NCI-H1694 treated with DMSO at 0.1 percent for 48 hours (cell line): ENCODE data around the gene VCX3B.
"Not testable (repeated sequence)": the region's sequence is repeated elsewhere in the genome, so short reads cannot be mapped to it uniquely, and the experiment has no call there.

Experiments used
- DNase-seq: peaks from one replicate; lab custom pipeline; 2025; lab: John Stamatoyannopoulos, UW

VCX3B gene

DNA sequence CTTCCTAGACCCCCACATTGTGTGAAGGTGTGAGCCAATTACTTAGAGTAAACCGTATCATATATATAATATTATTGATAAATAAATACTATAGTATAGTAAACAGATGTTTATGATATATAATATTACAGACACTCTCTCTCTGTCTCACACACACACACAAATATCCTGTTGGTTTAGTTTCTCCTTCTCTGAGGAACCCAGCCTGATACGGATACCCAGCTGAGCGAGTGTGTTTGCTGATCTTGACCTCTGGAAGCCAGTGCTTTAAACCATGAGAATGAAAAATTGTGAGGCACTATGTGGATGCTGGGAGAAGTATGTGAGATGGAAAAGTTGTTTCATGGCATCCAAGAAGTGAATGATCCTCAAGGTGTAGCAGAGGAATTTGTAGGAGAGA, at the start of gene VCX3B:
Gene VCX3B (plus strand): TSS at position 301 of the 400 bp plus-strand sequence. CDS start 621 bp downstream, outside the sequence.
- DNase-seq: not testable (repeated sequence)

DNA sequence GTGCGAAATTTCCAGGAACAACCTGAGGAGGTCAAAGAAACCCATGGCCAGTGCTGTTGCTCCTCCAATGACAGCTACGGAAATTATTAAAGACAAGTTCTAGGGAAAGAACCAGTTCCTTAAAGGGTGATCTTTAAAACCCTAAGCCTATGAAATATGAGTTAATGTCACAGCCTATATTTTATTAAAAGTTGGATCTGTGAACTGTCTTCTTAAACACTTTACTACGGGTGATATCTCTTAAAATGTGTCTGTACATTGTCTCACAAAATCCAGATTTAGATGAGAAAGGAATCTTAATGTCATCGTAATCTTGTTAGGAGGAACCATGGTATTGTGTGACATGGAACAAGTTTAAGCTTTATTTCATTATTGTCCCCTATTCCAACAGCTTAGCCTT, 46.3 kb upstream of the VCX3B start:
- no peak for DNase-seq

DNA sequence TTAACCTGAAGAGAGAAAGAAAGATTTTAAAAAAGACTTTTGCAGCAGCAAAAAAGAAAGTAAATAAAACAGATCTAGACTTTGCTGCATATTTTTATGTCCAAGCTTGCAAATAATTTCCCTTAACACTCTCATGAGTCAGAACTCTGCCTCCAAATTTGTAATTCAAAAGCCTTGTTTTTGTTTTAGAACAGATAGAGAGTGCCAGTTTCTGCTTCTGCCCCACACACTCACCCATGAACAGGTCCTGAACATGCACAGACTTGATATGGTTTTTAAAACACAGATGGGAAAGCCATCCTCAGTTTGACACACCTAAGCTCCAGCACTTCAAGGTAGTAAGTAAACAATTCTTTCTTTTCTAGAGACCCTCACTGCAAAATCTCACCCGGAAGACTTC, 39.7 kb upstream of the VCX3B start:
- DNase-seq: no peak

DNA sequence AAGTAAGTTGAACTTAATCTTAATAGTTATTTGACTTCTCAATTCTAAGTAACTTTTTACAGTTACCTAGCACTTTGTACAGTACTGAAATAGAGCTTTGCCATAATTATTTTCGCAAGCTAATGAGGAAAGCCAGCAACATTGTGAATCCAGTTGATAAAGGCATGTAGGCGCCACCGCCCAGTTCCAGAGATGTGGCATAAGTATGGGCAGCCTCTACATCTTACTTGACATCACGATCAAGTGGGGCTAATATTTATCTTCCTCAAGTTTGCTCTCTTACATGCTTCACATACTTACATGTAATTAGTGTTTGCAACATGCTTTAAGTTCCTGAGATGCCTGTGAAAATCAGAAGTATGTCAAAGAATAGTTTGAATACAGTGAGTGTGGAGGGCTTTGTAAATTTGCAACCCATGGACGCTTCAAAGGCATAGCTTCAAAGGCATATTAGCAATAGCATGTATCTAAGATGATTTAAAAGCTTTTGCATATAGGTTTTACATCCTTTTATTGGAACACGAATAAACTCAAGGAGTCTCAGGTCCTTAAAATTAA, 34.9 kb upstream of the VCX3B start:
- no peak for DNase-seq

DNA sequence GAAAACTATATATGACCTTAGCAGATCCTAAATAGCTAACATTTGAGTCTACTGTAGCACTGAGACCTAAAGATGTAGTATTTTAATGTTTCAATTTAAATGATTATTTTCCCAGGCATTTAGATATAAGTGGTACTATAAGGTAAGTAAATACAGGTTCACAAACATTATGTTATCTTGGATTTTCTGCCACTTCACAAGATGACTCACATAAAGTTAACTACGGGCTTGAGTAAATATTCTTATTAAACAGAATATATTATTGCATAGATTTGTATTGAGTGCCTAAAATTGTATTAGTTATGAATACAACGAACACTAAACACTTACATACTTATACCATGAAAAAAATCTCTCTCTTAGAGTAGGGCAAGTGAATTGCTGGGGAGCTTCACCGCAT, 34.2 kb upstream of the VCX3B start:
- no peak for DNase-seq

DNA sequence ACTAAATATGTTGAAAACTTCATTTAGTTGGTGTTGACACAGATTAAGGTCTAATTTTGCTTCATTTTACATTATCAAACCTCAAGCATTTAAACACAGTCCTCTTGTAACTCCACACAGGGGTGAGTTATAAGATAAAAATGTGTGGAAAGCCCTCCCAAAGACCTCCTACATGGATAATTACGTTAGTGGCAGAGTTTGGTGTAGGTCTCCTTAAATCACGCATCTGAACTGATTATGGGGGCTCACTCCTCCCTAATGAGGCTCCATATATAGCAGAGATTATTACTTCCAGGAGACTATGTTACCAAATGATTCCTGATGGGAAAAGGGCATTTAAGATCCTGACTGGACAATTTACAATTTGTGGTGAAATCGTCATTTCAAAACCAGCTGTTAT, 32.2 kb upstream of the VCX3B start:
- no peak for DNase-seq

DNA sequence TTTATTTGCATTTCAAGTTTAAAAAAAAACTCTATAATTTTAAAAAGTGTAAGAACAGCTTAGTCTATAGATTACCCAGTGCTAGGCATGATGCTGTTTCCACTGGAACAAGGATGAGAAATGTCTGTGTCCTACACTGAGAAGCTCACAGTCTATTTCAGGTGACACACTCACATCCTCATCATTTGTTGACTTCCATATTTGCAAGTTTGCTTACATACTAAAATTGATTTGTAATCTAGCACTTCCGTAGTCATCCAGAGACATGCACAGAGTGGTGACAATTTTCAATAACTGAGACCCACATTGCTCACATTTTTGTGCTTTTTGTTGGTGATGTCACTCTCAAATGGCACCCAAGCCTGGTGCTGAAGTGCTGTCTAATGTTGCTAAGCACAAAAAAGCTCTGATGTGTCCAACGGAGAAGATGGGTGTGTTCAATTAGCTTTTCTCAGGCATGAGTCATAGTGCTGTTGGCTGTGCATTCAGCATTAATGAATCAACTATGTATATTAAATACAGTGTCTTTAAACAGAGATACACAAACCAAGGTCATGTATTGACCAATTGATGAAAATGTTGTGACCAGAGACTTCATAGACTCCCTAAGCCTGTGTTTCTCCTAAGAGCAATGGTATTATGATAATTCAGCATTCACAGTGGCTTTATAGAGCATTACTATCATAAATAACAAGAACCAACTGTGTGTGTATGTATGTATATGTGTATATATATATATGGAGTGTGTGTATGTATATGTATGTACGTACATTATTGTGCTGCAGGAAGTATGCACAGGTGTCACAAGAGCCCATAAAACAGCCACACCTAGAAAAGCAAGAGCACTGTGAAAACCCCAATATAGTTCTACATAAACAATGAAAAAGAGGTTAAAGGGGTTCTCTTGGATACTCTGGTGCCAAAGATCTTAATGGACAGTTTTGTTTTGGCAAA, 31.2 kb upstream of the VCX3B start:
- DNase-seq: no peak

DNA sequence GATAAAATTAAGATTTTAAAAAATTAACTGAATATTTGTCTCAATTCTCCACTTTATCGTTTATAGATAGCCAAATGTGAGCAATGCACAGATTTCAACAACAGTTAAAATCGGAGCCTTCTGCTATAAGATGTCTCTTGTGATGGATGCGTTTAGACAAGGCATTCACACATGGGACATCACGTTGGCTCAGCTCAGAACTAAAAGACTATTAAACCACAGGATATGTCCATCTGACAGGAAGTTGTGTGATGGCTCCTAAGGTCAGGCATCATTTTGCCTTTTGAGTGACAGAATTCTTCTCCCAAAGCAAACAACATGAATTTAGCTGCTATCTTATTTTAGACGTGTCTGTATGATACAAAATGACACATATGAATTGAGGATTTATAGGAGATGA, 17.3 kb upstream of the VCX3B start:
- no peak for DNase-seq

DNA sequence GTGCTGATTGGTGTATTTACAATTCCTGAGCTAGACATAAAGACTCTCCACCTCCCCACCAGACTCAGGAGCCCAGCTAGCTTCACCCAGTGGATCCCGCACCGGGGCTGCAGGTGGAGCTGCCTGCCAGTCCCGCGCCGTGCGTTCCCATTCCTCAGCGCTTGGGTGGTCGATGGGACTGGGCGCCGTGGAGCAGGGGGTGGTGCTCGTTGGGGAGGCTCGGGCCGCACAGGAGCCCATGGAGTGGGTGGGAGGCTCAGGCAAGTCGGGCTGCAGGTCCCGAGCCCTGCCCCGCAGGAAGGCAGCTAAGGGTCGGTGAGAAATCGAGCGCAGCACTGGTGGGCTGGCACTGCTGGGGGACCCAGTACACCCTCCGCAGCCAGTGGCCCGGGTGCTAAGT, 12.3 kb upstream of the VCX3B start:
- DNase-seq: not testable (repeated sequence)

DNA sequence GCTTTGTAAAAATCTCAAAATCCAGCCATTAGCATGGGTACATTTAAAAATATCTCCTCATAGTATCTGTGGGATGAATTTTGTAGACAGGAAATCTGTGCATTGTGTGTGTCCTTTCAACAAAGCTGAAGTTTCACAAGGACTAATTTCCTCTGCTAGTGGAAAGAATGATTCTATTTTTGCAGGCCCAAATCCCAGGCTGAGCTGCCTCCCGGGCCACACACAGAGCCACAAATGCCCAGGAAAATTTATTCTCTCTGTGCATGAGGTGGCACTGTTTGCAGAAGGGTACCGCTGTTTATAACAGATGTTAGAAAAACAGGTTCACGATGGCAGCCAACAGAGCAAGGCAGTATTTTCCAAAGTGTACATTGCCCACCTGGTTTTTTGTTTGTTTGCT, 11.0 kb upstream of the VCX3B start:
- peak; percentile 11 for DNase-seq

DNA sequence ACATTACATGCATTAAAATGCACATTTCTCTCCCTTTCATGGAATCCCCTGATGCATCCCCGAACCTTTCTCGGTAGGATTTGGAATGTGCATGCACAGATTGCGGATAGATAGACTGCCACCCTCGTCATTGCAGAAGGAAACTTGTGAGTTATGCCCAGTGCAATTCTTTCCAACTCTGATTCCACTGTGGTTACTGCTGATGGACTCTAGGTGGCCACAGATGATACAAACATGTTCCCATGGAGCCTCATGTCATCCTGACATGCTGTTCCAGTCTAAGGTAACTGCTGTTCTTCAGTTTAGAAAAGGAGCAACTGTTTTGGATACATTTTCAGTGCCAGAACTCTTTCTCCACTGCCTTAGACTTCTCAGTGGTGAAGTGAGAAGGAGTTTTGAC, 9.1 kb upstream of the VCX3B start:
- DNase-seq: no peak

DNA sequence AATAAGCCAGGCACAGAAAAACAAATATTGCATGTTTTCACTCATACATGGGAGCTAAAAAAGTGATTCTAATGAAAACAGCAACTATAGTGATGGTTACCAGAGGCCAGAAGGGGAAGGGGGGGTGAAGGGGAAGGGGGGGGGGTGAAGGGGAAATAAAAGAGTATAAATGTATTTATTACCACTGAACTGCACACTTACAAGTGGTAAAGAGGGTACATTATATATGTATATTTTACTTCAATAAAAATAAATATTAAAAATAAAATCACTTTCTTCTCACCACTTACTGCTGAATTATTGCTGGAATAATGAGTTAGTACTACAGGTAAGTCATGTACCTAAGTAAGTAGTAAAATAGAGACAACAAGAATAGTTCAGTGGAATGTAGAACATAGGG, 2.1 kb upstream of the VCX3B start:
- no peak for DNase-seq

DNA sequence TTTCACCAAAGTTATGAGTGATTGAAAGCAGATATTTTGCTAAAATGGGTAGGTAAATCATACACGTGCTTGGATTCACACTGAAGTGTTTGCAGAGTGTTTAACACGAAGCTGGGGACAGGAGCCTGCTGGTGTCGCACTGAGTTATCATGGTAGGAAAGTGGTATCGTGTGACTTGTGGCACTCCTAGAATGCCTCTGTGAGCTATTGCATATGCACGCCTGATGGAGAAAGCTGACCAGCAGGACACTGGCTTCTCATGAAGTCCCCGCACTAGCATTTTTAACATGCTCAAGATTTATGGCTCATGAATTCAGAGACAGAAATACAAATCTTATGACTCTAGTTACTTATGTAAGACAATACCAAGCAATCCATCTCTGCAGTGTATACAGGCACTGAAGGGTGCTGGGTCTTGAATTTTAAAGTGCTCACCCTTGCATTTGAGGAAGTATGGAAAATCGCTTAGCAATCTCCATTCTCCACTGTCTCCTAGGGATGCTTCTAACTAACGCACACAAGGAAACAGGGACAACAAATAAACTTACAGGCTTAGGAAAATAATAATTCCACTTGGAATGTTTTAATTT, 19.8 kb downstream of the VCX3B start:
- DNase-seq: no peak

DNA sequence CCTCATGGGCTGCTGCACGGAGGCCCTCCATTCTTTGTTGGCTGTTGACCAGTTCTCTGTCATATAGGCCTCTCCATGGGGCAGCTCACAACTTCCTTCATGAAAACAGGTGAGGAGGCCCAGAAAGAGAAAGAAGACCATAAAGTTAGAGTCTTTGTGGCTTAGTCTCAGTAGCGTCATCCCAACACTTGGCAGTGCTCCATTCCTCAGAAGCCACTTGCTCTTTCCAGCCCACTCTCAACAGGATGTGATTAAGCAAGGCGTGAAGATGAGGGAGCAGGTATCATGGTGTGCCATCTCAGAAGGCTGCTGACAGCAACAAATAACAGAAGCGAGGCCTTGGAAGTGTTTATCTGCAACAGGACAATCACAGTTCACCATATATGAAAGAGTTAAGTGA, 30.4 kb downstream of the VCX3B start:
- DNase-seq: not testable (repeated sequence)

DNA sequence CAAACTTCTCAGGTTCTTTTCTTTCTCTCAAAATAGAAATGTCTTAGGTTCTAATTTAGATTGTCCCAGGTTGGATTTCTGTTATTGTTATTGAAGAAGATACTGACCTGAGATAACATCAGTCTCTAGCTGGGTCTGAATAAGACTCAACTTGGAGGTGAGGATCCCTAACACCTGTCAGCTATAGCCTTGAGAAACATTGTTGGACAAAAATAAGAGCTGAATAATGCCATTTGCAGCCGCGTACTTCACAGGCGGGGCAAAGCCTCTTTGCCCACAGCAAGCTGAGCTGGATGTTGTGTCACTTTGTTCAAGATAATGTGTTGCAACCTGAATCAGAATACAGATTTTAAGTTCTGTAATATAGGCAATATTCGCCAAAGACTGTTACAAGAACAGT, 35.6 kb downstream of the VCX3B start:
- DNase-seq: no peak

DNA sequence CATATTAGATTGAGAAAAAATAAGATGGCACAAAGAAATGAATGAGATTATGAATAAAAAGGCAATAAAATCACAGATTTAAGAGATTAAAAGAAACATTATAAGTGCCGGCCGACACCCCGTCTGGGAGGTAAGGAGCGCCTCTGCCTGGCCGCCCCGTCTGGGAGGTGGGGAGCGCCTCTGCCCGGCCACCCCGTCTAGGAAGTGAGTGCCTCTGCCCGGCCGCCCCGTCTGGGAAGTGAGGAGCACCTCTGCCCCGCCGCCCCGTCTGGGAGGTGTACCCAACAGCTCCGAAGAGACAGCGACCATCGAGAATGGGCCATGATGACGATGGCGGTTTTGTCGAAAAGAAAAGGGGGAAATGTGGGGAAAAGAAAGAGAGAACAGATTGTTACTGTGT, 37.5 kb downstream of the VCX3B start:
- DNase-seq: not testable (repeated sequence)

DNA sequence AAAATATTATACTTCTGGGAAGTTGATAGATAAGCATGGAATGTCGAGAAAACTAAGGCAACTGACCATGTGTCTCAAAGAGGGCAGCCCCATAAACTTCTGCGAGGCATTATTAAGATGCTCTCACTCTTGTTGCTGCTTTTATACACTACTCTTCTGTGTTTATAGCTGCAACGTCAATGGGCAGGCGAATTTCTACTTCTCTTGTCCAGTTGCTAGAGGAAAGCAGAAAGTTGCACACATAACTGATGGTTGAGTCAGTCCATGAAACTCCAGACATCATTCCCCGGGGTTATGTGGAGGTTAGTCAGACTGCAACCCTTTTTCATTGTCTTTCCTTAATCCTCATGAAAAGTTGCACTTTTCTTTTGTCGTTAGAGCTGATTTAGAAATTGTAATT, 39.8 kb downstream of the VCX3B start:
- DNase-seq: no peak
